GM21825 (cell line): Measurements from ENCODE around the gene SMURF1.

ENCODE experiments used
- ATAC-seq: cut with Tn5 transposase; IDR thresholded peaks from one replicate; pipeline ENCODE4 v1.9.1; 2021; ENCODE audit warnings: mild to moderate bottlenecking, moderate library complexity; ENCODE audit not compliant: unreplicated experiment

Gene SMURF1

GRCh38 chr7:99141841-99142726 lies 1.8 kb downstream of the SMURF1 start:
- no peak for ATAC-seq

GRCh38 chr7:99141334-99141733 lies 2.6 kb downstream of the SMURF1 start:
- ATAC-seq, result no peak

GRCh38 chr7:99140813-99141212 lies 3.1 kb downstream of the SMURF1 start:
- ATAC-seq, result no peak

- no peak for ATAC-seq
Observed at GRCh38 chr7:99139036-99139435, 4.9 kb downstream of the SMURF1 start.

GRCh38 chr7:99137411-99138180 lies 6.3 kb downstream of the SMURF1 start:
- ATAC-seq, result no peak

- ATAC-seq, result no peak
Observed at GRCh38 chr7:99135938-99136337, 8.0 kb downstream of the SMURF1 start.

GRCh38 chr7:99133766-99134564 lies 9.9 kb downstream of the SMURF1 start:
- ATAC-seq, result no peak

GRCh38 chr7:99132595-99133321 lies 11.2 kb downstream of the SMURF1 start:
- ATAC-seq, result no peak

- no peak for ATAC-seq
Observed at GRCh38 chr7:99131290-99131689, 12.6 kb downstream of the SMURF1 start.

GRCh38 chr7:99129536-99129935 lies 14.4 kb downstream of the SMURF1 start:
- ATAC-seq, result no peak

GRCh38 chr7:99129001-99129400 lies 14.9 kb downstream of the SMURF1 start:
- ATAC-seq, result no peak

- no peak for ATAC-seq
Observed at GRCh38 chr7:99128076-99128950, 15.6 kb downstream of the SMURF1 start.

- no peak for ATAC-seq
Observed at GRCh38 chr7:99127636-99128035, 16.3 kb downstream of the SMURF1 start.

- ATAC-seq, result no peak
Observed at GRCh38 chr7:99126921-99127553, 16.9 kb downstream of the SMURF1 start.

GRCh38 chr7:99125505-99125865 lies 18.4 kb downstream of the SMURF1 start:
- ATAC-seq, result no peak

- ATAC-seq, result no peak
Observed at GRCh38 chr7:99124751-99125504, 19.0 kb downstream of the SMURF1 start.

GRCh38 chr7:99124236-99124635 lies 19.7 kb downstream of the SMURF1 start:
- no peak for ATAC-seq

GRCh38 chr7:99123571-99124033 lies 20.3 kb downstream of the SMURF1 start:
- ATAC-seq, result no peak
